NCI-H2196 treated with DMSO at 0.1 percent for 48 hours (cell line): ENCODE data around the gene FRMD4A.

Source experiments
- DNase-seq: peaks from one replicate; lab custom pipeline; 2025; ENCODE audit not compliant: unreplicated experiment; lab: John Stamatoyannopoulos, UW

FRMD4A gene

GRCh38 chr10:13993169-13993568, 337.6 kb downstream of the FRMD4A start:
- no peak for DNase-seq

DNA sequence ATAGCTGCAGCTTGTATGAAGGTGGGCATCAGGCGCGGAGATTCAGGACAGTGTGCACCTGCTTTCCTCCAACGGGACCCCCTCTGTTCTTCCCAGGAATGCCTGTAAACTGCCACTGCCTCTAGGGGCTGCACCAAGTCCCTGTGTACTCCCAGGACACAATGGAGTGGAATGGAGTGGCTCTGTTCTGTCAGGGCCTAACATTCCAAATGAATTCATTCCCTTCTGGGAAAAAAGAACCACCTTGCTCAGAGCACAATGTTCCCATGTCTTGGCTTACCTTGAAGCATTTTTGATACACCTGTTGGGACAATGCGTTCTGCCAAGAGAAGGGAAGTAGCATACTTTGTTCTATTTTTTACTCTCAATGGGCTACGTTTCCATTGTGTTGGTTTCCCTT, 339.4 kb downstream of the FRMD4A start:
- DNase-seq = no peak

- DNase-seq = no peak
Observed at GRCh38 chr10:13990946-13991345, 339.8 kb downstream of the FRMD4A start.

DNA sequence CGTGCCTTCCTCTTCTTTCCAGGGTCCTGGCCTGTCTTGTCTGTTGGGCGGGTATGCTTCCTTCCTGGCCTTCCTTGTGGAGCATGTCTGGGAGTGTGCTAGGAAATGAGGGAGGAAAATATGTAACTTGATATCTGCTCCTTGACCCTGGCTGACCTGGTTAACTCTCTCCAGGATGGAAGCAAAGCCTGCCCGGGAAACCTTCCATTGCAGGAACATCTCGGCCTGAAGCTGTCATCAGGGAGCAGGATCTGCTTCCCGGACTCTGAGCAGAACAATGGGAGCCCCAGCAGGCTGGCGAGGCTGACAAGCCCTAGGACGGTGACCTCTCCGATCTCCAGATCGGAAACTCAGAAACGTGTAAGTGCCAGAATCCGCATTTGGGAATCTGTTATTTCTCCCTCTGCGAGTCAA, 340.3 kb downstream of the FRMD4A start:
- DNase-seq = no peak

- DNase-seq = no peak
Observed at GRCh38 chr10:13989616-13990015, 341.1 kb downstream of the FRMD4A start.

- DNase-seq = no peak
Observed at GRCh38 chr10:13987446-13987845, 343.3 kb downstream of the FRMD4A start.

DNA sequence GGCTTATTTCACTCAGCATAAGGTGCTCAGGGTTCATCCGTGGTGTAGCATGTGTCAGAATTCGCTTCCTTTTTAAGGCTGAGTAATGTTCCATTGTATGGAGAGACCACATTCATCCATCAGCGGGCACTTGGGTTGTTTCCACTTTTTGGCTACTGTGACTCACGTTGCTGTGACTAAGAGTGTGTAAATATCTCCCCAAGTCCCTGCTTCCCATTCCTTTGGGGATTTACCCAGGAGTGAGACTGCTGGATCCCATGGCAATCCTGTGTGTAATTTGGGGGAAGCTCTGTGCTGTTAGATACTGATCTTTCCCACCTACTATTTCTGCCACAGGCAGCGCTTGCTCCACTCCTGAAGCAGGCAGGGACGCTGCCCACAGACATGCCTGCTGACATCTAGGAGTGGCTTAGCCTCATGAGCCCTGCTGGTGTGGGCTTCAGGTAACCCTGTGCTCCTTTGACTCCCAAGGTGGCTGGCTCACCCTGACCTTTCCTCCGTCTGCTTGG, 346.0 kb downstream of the FRMD4A start:
- no peak for DNase-seq

DNA sequence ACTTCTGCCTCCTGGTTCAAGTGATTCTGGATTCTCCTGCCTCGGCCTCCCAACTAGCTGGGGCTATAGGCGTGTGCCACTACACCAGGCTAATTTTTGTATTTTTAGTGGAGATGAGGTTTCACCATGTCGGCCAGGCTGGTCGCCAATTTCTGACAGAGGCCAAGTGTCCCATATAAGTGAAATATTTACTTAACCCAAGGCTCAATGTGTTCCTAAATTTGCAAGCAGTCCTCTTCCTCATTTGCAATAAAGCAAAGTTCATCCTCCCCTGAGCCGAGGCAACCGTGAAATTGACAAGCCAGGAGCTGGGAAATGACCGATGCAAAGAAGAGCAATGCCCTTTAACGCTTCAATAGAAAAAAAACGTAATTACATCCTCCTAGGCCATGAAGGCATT, 347.7 kb downstream of the FRMD4A start:
- DNase-seq = no peak

- DNase-seq = no peak
Observed at GRCh38 chr10:13978533-13979115, 352.1 kb downstream of the FRMD4A start.

- DNase-seq = no peak
Observed at GRCh38 chr10:13977861-13978532, 352.7 kb downstream of the FRMD4A start.

- no peak for DNase-seq
Observed at GRCh38 chr10:13973742-13974141, 357.0 kb downstream of the FRMD4A start.

DNA sequence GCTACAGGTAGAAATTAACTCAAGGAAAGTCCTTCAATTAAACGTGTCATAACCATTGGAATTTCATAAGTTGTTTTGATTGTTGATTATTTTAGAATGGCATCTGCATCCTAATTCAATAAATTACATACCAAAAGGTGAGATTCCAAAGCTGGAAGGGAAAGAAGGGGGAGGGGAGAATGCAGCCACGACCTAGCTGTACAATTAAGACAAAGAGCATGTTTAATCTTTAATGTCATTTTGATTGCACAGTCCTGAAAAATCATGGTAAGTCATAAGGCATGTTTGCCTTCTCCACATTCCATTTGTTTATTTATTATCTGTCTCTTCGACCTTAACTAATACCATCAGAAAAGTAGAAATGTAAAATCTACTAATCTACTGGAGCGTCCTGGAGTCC, 358.1 kb downstream of the FRMD4A start:
- no peak for DNase-seq

GRCh38 chr10:13971601-13972475, 358.9 kb downstream of the FRMD4A start:
- DNase-seq = no peak

DNA sequence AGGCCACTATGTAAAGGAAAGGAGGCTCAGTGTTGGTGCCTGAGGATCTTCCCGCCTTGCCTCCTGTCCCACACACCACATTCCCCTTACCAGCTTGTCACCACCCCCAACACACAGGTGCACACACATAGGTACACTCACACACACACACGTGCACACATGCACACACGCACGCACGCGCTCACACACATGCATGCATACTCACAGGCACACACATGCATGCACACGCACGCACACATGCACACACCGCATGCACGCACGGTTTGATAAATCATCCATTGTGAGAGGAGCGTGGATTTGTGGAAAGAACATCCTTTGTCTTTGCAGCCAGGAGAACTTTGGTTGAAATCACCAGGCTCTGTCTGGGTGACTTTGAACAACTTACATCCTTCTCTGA, 359.8 kb downstream of the FRMD4A start:
- no peak for DNase-seq

DNA sequence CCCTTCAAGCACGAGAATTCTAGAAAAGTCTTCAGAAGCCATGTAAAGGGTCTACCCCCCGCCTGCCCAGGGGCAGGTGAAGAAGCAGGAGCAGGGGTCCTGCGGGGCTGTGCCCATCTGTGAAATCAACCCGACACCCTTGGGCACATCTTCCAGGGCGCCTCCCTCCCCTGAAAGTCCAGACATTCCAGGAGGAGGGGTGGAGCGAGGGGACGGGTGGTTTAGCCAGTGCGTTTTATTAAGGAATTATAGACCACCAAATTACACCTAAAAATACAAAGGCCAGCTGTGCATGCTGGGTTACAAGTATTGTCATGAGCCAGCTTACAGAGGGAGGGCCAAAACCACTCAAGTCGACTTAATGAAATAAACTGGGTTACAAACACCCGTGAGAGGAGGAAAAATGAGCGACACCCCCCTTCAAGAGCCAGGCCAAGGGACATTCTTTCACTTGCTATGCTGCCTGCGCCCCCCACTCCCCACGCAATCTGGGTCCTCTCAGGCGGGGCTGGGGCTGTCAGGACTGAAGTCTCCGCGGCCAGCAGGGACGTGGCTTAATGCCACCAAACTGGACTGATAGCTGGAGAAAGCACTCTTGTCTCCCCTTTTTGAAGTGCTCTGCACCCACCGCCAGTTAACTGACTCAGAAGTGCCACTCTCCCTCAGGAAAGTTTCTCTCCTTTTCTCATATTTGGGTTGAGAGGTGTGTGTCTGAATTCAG, 360.3 kb downstream of the FRMD4A start:
- DNase-seq = no peak

DNA sequence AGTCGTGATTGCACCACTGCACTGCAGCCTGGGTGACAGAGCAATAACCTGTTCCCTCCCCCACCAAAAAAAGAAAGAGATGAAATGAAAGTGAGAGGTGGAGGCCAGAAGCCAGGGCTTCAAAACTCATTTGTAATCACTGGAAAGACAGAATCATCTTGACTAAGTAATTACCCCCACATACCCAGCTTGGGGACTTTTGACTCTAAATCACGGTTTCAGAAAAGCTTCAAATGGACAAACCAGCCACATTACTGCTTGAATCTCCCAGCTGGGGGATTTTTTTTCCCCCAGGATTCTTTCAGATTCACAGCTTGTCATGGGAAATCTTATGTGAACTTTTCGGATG, 361.0 kb downstream of the FRMD4A start:
- DNase-seq = no peak

- no peak for DNase-seq
Observed at GRCh38 chr10:13969118-13969791, 361.5 kb downstream of the FRMD4A start.

GRCh38 chr10:13961853-13962252, 368.9 kb downstream of the FRMD4A start:
- no peak for DNase-seq

DNA sequence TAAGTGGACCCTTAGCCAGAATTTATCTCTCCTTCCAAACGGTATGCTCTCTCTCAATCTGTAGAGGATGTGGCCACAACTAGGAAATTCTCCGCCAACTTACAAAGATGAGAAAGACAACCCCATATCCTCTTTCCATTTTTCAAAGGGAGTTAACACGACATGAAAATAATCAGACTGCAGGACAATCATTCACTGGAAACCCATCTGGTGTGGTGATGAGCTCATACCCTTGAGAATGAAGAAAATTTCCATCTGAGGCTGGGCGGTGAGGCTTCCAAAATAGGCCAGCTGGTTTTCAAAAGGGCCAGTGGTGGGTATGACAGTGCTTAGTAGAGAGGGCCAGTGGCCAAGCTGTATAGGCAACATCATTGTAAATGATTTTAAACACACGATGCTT, 369.6 kb downstream of the FRMD4A start:
- DNase-seq = no peak

DNA sequence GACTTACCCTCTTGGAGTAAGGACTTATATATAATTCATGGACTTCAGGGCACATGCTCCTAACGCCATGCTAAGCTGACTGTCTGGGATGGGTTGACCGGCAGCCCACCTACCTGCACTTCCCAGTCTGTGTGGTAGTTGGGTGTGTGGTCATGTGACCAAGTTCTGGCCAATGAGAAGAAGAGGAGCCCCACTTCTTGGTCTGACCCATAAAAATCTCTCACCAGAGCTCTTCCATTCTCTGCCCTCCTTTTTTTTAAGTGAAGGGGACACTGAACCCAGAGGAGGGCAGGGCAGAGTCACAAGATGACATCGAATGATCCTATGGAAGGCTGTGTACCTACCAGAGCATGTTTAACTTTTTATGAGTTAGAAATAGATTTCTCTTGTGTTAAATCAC, 370.1 kb downstream of the FRMD4A start:
- DNase-seq = no peak
